DOHH2 (cell line): ENCODE results near the gene VIL1.

ENCODE experiments used
- H3F3A ChIP-seq: fragments of 200-600 bp; sonication (generic), shearing (Covaris generic); 2 replicates; pipeline ENCODE4 v1.6.0; 2016; ENCODE audit warnings: antibody characterized with exemption, mild to moderate bottlenecking; ENCODE audit not compliant: control insufficient read depth, insufficient read depth
- H3K27ac ChIP-seq: fragments of 200-600 bp; sonication (generic); 2 replicates; pipeline ENCODE4 v1.5.1; 2014; ENCODE audit warnings: low read depth, mild to moderate bottlenecking, low read length, moderate library complexity
- H3K27me3 ChIP-seq: fragments of 200-600 bp; sonication (generic); 2 replicates; pipeline ENCODE4 v1.6.1; 2014; ENCODE audit warnings: mild to moderate bottlenecking, low read length, mixed read lengths; ENCODE audit not compliant: control insufficient read depth
- H3K36me3 ChIP-seq: fragments of 200-600 bp; sonication (generic); 2 replicates; pipeline ENCODE4 v1.6.1; 2014; ENCODE audit warnings: mild to moderate bottlenecking, low read length, moderate library complexity, mixed read lengths; ENCODE audit not compliant: control insufficient read depth
- H3K4me1 ChIP-seq: fragments of 200-600 bp; sonication (generic); 2 replicates; pipeline ENCODE4 v1.6.1; 2014; ENCODE audit warnings: mild to moderate bottlenecking, low read length, mixed read lengths; ENCODE audit not compliant: control insufficient read depth
- H3K4me2 ChIP-seq: fragments of 200-600 bp; sonication (generic); 2 replicates; pipeline ENCODE4 v1.6.0; 2014; ENCODE audit warnings: mild to moderate bottlenecking, low read length, moderate library complexity
- H3K4me3 ChIP-seq: fragments of 200-600 bp; sonication (generic); 2 replicates; pipeline ENCODE4 v1.5.1; 2014; ENCODE audit warnings: mild to moderate bottlenecking, low read length, mixed read lengths
- H3K79me2 ChIP-seq: fragments of 200-600 bp; sonication (generic); 2 replicates; pipeline ENCODE4 v1.6.1; 2014; ENCODE audit warnings: mild to moderate bottlenecking, low read length, mixed read lengths; ENCODE audit not compliant: control insufficient read depth
- H3K9me2 ChIP-seq: fragments of 200-600 bp; sonication (generic); replicated peaks from 2 replicates; pipeline ENCODE4 v1.6.1; 2014; ENCODE audit warnings: mild to moderate bottlenecking, low read length, mixed read lengths; ENCODE audit not compliant: control insufficient read depth
- H3K9me3 ChIP-seq: fragments of 200-600 bp; sonication (generic); 2 replicates; pipeline ENCODE4 v1.6.1; 2014; ENCODE audit warnings: antibody characterized with exemption, low read length, mixed read lengths; ENCODE audit not compliant: control insufficient read depth, insufficient read depth
- H4K20me1 ChIP-seq: fragments of 200-600 bp; sonication (generic); 2 replicates; pipeline ENCODE4 v1.6.0; 2014; ENCODE audit warnings: low read depth, mild to moderate bottlenecking, antibody characterized with exemption, low read length, moderate library complexity; ENCODE audit not compliant: control insufficient read depth, insufficient read depth
- CTCF ChIP-seq: fragments of 200-600 bp; sonication (generic); IDR thresholded peaks from one replicate; pipeline ENCODE4 v1.5.1; 2014; ENCODE audit warnings: antibody characterized with exemption, mild to moderate bottlenecking, low read depth, low read length; ENCODE audit not compliant: poor library complexity, severe bottlenecking
- EZH2phosphoT487 ChIP-seq: fragments of 200-600 bp; sonication (generic); IDR thresholded peaks from 2 replicates; pipeline ENCODE4 v1.6.1; 2017; ENCODE audit warnings: borderline replicate concordance, mild to moderate bottlenecking, antibody characterized with exemption, low read length, moderate library complexity, mixed read lengths

VIL1 gene

GRCh38 chr2:218389333-218390150 is 29.4 kb upstream of the VIL1 start:
- Histone ChIP-seq H4K20me1 (no peaks in the 10 kb centered on the region), H3K27me3 (no peaks in the 10 kb centered on the region), H3K79me2 (no peaks in the 10 kb centered on the region), H3K4me1 (peaks cover 16% of the 10 kb centered on the region), H3K4me2 (no peak overlapping the region), H3F3A (no peaks in the 10 kb centered on the region), H3K4me3 (no peak overlapping the region), H3K9me3 (no peaks in the 10 kb centered on the region), H3K36me3 (no peaks in the 10 kb centered on the region), H3K9me2 (no peaks in the 10 kb centered on the region), H3K27ac (no peak overlapping the region)
- TF ChIP-seq CTCF (no peak), EZH2phosphoT487 (no peak)

GRCh38 chr2:218391202-218391601 is 27.7 kb upstream of the VIL1 start:
- H3K36me3 ChIP-seq, result no peaks in the 10 kb centered on the region
- H3K27me3 ChIP-seq, result no peaks in the 10 kb centered on the region
- no peak overlapping the region for H3K27ac ChIP-seq
- peaks cover 28% of the 10 kb centered on the region for H3K4me1 ChIP-seq
- no peaks in the 10 kb centered on the region for H3K79me2 ChIP-seq
- H4K20me1 ChIP-seq, result no peaks in the 10 kb centered on the region
- no peak overlapping the region for H3K4me3 ChIP-seq
- H3K4me2 ChIP-seq, result no peak overlapping the region
- no peaks in the 10 kb centered on the region for H3K9me3 ChIP-seq
- TF ChIP-seq EZH2phosphoT487 (no peak), CTCF (no peak)
- no peaks in the 10 kb centered on the region for H3K9me2 ChIP-seq
- H3F3A ChIP-seq, result 0 out of 2 replicates have a peak, but pooled peaks cover under 1% of the 10 kb centered on the region

GRCh38 chr2:218392459-218392858 is 26.5 kb upstream of the VIL1 start:
- no peak overlapping the region for H3K27ac ChIP-seq

More at GRCh38 chr2:218392459-218392858, 26.5 kb upstream of the VIL1 start:
- Histone ChIP-seq H3K79me2 (peaks cover 3% of the 10 kb centered on the region), H3K36me3 (no peaks in the 10 kb centered on the region), H3K4me2 (no peak overlapping the region), H3K4me1 (peaks cover 35% of the 10 kb centered on the region), H3K4me3 (no peak overlapping the region), H3K9me2 (no peaks in the 10 kb centered on the region), H3K9me3 (no peaks in the 10 kb centered on the region), H3F3A (peaks cover 11% of the 10 kb centered on the region), H4K20me1 (no peaks in the 10 kb centered on the region), H3K27me3 (no peaks in the 10 kb centered on the region)
- no peak for TF ChIP-seq CTCF
- TF ChIP-seq EZH2phosphoT487, result no peak
